Eye (tissue), 1 donor: ENCODE data around the gene SACM1L.
"Not testable (repeated sequence)": the region's sequence is repeated elsewhere in the genome, so short reads cannot be mapped to it uniquely, and the experiment has no call there.

Experiments
- DNase-seq: peaks from one replicate; pipeline ENCODE4 v3.0.0-alpha.2; 2015

The SACM1L gene

DNA sequence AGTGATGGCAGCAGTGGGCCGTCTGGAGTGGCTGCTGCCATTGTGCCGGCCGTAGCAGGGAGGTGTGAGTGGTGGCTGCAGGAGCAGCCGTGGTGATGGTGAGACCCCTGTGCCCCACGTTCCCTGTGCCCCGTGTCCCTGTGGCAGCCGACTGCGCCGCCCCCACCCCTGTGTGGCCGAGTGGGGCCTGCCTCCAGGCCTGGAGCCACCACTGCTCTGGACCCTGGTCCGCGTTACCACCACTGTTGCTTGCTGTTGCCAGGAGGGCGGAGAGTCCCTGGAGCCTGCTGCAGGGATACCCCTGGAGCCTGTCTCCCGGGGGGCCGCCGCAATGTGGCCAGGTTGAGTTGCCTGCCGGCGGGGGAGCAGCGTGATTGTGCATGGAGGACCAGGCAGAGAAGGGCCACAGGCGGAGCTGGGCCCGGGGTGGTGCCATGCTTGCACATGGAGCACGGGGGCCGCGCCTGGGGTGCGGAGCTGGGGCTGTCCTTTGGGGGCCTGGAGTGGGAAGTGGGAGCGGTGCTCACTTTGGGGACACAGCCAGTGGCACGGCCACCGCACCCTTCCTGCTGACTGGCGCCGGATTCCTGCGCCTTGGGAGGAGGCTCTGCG is 57.1 kb downstream of the SACM1L start:
- no peak for DNase-seq

DNA sequence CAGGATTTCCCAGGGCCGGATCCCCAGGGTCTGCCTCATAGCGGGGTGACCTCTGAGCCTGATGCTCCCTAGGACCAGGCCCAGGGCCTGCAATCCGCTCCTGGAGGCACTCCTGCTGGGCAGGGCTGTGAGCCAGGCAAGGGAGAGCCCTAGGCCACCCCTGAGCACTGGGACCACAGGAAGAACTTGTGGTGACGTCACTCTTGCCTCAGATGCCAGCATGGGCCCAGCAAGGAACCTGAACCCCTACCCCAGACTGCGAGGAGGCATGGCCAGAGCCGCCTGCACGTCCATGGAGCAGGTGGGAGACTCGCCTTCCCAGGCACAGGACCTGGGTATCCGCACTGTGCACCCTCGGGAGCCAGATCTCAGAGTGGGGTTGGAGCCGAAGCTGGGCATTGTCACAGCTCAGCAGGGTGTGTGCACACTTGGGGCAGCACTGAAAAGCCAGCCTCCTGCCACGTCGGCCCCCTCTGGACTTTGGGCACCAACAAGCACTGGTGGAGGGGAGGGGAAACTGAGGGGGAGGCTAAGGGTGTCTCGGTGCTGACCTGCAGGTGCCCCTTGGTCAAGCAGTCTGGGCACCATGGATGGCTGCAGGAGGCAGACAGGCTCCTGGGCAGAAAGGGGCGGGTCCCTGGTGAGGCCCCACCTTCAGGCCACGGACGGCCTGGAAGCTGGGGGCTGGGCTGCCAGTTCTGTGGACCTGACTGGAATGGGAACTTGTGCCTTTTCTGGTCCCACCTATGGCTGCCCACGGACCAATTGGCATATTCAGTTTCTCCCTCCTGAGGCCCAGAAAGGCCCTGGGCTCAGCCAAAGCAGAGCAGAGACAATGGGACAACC is 57.8 kb downstream of the SACM1L start:
- DNase-seq, result no peak

GRCh38 chr3:45748068-45748467 is 58.9 kb downstream of the SACM1L start:
- no peak for DNase-seq

GRCh38 chr3:45749036-45749600 is 59.9 kb downstream of the SACM1L start:
- DNase-seq, result not testable (repeated sequence)

- DNase-seq, result no peak
Observed at GRCh38 chr3:45749880-45750279, 60.7 kb downstream of the SACM1L start.

- DNase-seq, result no peak
Observed at GRCh38 chr3:45751537-45752242, 62.5 kb downstream of the SACM1L start.

DNA sequence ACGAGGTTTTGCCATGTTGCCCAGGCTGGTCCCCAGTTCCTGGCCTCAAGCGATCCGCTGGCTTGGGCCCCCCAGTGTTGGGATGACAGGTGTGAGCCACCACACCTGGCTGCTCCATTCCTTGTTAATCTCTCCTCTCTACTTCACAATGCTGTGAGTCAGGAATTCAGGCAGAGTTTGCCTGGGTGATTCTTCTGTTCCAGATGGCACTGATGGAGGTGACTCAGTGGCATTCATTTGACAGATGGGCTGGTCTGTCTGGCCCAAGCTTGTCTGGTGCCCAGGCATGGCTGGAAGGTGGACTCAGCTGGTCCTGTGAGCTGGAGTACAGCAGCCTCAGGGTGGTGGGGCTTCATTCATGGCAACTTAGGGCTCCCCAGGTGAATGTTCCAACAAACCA is 63.9 kb downstream of the SACM1L start:
- no peak for DNase-seq

DNA sequence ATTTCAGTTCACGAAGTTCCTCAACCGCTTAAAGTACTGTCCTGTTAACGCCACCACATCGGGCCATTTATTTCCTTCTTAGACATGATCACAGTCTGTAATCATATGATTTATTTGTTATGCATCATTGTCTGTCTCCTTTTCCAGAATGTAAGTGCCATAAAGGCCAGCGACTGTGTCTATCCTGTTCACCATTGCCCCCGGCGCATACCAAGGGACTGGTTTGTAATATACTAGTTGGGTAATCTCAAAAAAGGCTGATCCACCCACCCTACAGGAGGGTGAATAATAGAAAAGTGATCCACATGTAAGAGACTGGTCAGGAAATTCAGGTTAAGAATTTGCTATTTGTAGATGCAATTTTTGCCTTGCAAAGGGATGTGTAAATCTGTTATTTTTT is 65.3 kb downstream of the SACM1L start:
- no peak for DNase-seq

DNA sequence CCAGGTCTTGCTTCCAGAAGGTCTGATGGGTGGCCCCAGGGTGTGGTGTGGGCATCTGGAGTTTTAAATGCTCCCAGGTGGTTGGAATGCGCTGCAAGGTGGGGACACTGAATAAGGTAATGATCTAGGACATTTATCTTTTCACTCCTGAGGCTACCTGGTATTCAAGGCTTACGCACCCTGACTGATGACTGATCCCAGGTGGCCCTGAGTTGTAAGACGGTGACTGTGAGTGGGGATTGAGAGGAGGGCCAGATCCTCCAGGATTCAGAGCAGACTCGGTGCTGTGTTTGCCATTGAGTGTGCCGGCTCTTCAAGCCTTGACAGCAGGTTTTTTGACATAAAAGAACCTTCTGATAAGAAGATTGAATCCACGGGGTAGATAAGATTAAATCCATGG is 66.9 kb downstream of the SACM1L start:
- no peak for DNase-seq

DNA sequence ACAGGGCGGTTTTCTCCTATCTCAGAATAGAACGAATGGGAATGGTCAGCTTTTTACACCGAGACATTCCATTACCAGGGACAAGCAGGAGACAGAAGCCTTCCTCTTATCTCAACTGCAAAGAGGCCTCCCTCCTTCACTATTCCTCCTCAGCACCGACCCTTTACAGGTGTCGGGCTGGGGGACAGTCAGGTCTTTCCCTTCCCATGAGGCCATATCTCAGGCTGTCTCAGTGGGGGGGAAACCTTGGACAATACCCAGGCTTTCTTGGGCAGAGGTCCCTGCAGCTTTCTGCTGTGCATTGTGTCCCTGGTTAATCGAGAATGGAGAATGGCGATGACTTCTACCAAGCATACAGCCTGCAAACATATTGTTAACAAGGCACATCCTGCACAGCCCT is 67.9 kb downstream of the SACM1L start:
- not testable (repeated sequence) for DNase-seq

GRCh38 chr3:45758871-45759270 is 69.7 kb downstream of the SACM1L start:
- DNase-seq, result no peak

DNA sequence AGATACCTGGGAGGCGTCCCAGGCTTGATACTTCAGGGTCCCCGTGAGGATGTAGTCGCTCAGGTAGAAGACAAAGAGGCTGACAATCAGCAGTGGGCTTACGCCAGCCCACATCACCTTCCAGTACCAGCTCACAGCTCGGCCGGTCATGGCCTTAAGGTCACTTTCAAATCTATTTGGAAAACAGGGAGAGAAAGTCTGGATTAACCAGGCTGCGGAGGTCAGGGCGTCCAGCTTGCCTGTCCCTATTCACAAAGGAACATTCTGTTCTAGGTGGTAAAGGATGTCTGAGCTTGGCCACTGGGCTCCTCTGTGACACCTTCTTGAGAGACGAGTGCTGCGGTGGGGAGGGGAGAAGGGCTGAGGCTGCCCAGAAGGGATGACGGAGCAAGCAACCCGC is 70.7 kb downstream of the SACM1L start:
- no peak for DNase-seq

DNA sequence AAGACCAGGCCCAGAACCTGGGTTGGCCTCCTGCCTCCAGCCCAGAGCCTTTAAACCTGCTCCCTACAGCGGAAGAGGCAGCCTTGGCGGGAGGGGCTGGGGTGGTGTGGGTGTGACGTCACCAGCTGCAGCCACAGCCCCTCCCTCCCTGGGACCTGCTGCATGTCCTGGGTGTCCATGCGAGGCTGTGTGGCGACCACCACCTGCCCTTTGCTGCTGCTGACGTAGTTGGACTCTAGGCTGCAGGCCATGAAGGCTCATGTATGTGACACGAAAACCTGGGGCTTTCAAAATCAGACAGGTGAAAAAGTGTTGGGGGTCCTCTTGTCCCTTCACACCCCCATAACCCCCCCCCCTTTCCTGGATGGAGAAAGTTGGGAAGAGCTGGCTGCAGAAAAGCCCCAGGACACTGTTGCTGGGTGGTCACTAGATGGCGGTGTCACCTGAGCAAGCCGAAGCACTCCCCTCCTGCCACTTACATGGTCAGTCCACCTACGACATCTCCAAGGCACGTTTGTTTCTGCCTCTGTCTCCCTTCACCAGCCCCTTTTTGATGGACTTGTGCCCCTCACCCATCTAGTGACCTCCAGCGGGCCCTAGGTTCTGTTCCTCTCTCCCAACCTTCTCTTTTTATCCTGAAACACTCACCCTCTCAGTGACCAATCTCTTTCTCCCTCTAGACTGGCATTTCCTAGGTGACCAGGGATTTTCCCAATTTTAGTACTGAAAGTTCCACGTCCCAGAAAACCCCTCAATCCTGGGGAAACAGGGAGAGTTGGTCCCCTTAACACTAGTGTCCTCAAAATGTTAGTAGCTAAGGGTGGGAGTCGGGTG is 71.9 kb downstream of the SACM1L start:
- peak; percentile 77 for DNase-seq

GRCh38 chr3:45761831-45762230 is 72.6 kb downstream of the SACM1L start:
- DNase-seq, result no peak

GRCh38 chr3:45762647-45763302 is 73.6 kb downstream of the SACM1L start:
- DNase-seq, result no peak

- DNase-seq, result no peak
Observed at GRCh38 chr3:45763303-45763675, 74.1 kb downstream of the SACM1L start.

GRCh38 chr3:45765266-45765851 is 76.2 kb downstream of the SACM1L start:
- no peak for DNase-seq

GRCh38 chr3:45765958-45766357 is 76.8 kb downstream of the SACM1L start:
- DNase-seq, result no peak

DNA sequence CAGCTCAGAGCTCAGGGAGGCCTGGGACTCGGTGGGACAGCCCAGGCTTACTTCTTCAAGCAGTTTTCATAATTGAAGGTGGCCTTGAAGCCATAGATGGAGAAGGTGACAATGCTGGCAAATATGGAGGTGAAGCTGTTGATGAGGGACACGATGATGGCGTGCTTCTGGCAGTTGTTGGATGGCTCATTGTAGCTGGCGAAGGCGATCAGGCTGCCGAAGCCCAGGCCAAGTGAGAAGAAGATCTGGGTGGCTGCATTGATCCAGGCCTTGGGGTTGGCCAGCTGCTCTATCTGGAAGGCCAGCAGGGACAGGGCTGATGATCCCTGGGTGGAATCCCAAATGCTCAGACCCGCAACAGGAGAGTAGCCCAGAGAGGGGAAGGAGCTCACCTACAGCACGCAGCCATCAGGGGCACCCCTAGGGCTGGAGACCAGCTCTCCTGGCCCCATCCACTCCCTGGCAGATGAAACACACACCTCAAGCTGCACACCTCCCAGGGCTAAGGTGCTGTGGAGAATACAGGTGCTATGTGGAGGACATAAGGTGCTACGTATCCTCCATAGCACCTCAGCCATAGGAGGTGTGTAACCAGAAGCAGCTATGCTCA is 82.1 kb downstream of the SACM1L start:
- DNase-seq, result no peak

- no peak for DNase-seq
Observed at GRCh38 chr3:45771831-45772230, 82.6 kb downstream of the SACM1L start.

- DNase-seq, result no peak
Observed at GRCh38 chr3:45772341-45773035, 83.3 kb downstream of the SACM1L start.
